A673 (cell line): ENCODE measurements around the gene HOXC12. TPM values are rescaled to one million over a fixed set of nuclear protein-coding genes. Genes with fewer than 3 reads are reported as not detected.
A peak's percentile ranks its signal among the peaks of the same experiment; 100 is the strongest.

ENCODE experiments used
- BruUV-seq: library from RNA; stranded (reverse); fragments of 400-500 nt; replicated peaks from 2 replicates; lab custom pipeline; 2021; lab: Mats Ljungman, UMichigan
- CTCF ChIA-PET: fragments of 300-600 bp; sonication (Branson Sonifier 250); formaldehyde crosslinking; loops from one replicate; lab custom pipeline; 2022; ENCODE audit warnings: antibody characterized with exemption; lab: Charles Lee
- POLR2A ChIA-PET: fragments of 300-600 bp; sonication (Branson Sonifier 250); formaldehyde crosslinking; loops from one replicate; lab custom pipeline; 2022; ENCODE audit warnings: antibody characterized with exemption; ENCODE audit not compliant: low non-redundant PET; lab: Charles Lee
- DNase-seq: peaks from one replicate; pipeline ENCODE4 v3.0.0-alpha.2; 2015; ENCODE audit warnings: low spot score
- H3K27ac ChIP-seq: fragments of 200-600 bp; sonication (generic); 2 replicates; pipeline ENCODE4 v1.5.1; 2016; ENCODE audit warnings: mixed run types, low read depth, mild to moderate bottlenecking, mixed read lengths, antibody characterized with exemption, low read length; ENCODE audit not compliant: poor library complexity, severe bottlenecking
- H3K27me3 ChIP-seq: fragments of 200-600 bp; sonication (generic); replicated peaks from 2 replicates; pipeline ENCODE4 v1.6.1; 2017; ENCODE audit warnings: mixed run types, low read depth, mild to moderate bottlenecking, mixed read lengths, antibody characterized with exemption, low read length; ENCODE audit not compliant: insufficient read depth, poor library complexity
- H3K36me3 ChIP-seq: fragments of 200-600 bp; sonication (generic); 2 replicates; pipeline ENCODE4 v1.6.1; 2016; ENCODE audit warnings: mixed run types, mild to moderate bottlenecking, mixed read lengths, antibody characterized with exemption, low read length; ENCODE audit not compliant: insufficient read depth, poor library complexity, severe bottlenecking
- H3K4me1 ChIP-seq: fragments of 200-600 bp; sonication (generic); 2 replicates; pipeline ENCODE4 v1.6.1; 2017; ENCODE audit warnings: mixed run types, mild to moderate bottlenecking, mixed read lengths, antibody characterized with exemption, low read length; ENCODE audit not compliant: insufficient read depth, poor library complexity, severe bottlenecking
- H3K4me3 ChIP-seq: fragments of 200-600 bp; sonication (generic); 2 replicates; pipeline ENCODE4 v1.5.1; 2016; ENCODE audit warnings: low read depth, mixed run types, mild to moderate bottlenecking, mixed read lengths, low read length; ENCODE audit not compliant: poor library complexity, severe bottlenecking
- H3K9me3 ChIP-seq: fragments of 200-600 bp; sonication (generic); 2 replicates; pipeline ENCODE4 v1.6.1; 2016; ENCODE audit warnings: mixed run types, low read depth, mild to moderate bottlenecking, mixed read lengths, antibody characterized with exemption, low read length; ENCODE audit not compliant: poor library complexity, severe bottlenecking
- CTCF ChIP-seq: fragments of 300-800, 200-600 bp; sonication (generic); conservative IDR thresholded peaks from 2 replicates; pipeline ENCODE4 v1.5.1; 2017; ENCODE audit warnings: low read depth, mild to moderate bottlenecking, antibody characterized with exemption, low read length, moderate library complexity, mixed read lengths
- EZH2 ChIP-seq: fragments of 200-600 bp; sonication (generic); IDR thresholded peaks from 2 replicates; pipeline ENCODE4 v1.6.1; 2017; ENCODE audit warnings: borderline replicate concordance, low read depth, mild to moderate bottlenecking, mixed read lengths, antibody characterized with exemption, low read length; ENCODE audit not compliant: poor library complexity, severe bottlenecking
- intact Hi-C: fragments of 100-400 bp; cut with micrococcal nuclease; formaldehyde crosslinking; loops from one replicate; pipeline ENCODE4 v1.10.0; 2022; ENCODE audit not compliant: unreplicated experiment
- total RNA-seq: library from RNA; stranded (reverse); gene quantifications from 2 replicates; pipeline ENCODE4 v1.2.3, GENCODE V29; 2021

HOXC12 gene
- total RNA-seq, 1 experiment from 2014 or later, result 4.6 TPM

GRCh38 chr12:54006559-54007220, 52.0 kb downstream of the HOXC12 start:
- peaks cover 69% of the 10 kb centered on the region for H3K4me1 ChIP-seq
- H3K27me3 ChIP-seq, result no peaks in the 10 kb centered on the region
- peaks cover 9% of the 10 kb centered on the region for H3K36me3 ChIP-seq
- no peak overlapping the region for H3K27ac ChIP-seq
- ChIA-PET POLR2A (interaction anchor here (0.6 to 0.7 kb wide), 2 partner anchors 10 to 22 kb away, joined by 3 read pairs; partner anchors contain the start of gene HOXC10), CTCF (interaction anchor here (0.6 to 3.0 kb wide), 10 partner anchors 10 to 245 kb away, joined by 3 to 33 read pairs (median 6); partner anchors contain the start of gene HOXC10)
- H3K4me3 ChIP-seq, result no peak overlapping the region
- no TSS peak for BruUV-seq
- no peaks in the 10 kb centered on the region for H3K9me3 ChIP-seq
- TF ChIP-seq EZH2 (no peak), CTCF (no peak)
- DNase-seq, result no peak
- intact Hi-C loops, result loop anchor here (2.0 kb wide), 2 partner anchors 128 to 194 kb away; no protein-coding TSS in a partner anchor

GRCh38 chr12:54007538-54008259, 53.0 kb downstream of the HOXC12 start:
- Histone ChIP-seq H3K9me3 (no peaks in the 10 kb centered on the region), H3K4me3 (no peak overlapping the region), H3K36me3 (peaks cover 4% of the 10 kb centered on the region), H3K27ac (no peak overlapping the region), H3K4me1 (peaks cover 64% of the 10 kb centered on the region), H3K27me3 (no peaks in the 10 kb centered on the region)
- intact Hi-C loops, result loop anchor here (2.0 kb wide), 2 partner anchors 127 to 193 kb away; no protein-coding TSS in a partner anchor
- ChIA-PET CTCF (interaction anchor here (0.8 to 3.0 kb wide), 5 partner anchors 8 to 200 kb away, joined by 3 to 33 read pairs (median 14); partner anchors contain the start of genes HOXC10 and HOXC9), POLR2A (interaction anchor here (0.6 kb wide), 1 partner anchor 10 kb away, joined by 14 read pairs; no protein-coding TSS in a partner anchor)
- no peak for DNase-seq
- no peak for TF ChIP-seq EZH2
- no peak for TF ChIP-seq CTCF
- no TSS peak for BruUV-seq

GRCh38 chr12:54008260-54008552, 53.5 kb downstream of the HOXC12 start:
- ChIA-PET CTCF (interaction anchor here (0.8 to 2.3 kb wide), 4 partner anchors 8 to 199 kb away, joined by 3 to 14 read pairs (median 9); partner anchors contain the start of genes HOXC10 and HOXC9), POLR2A (interaction anchor here (0.6 kb wide), 1 partner anchor 10 kb away, joined by 14 read pairs; no protein-coding TSS in a partner anchor)
- BruUV-seq, result no TSS peak
- no peak for DNase-seq
- Histone ChIP-seq H3K4me1 (peaks cover 64% of the 10 kb centered on the region), H3K36me3 (no peaks in the 10 kb centered on the region), H3K27me3 (no peaks in the 10 kb centered on the region), H3K9me3 (no peaks in the 10 kb centered on the region), H3K27ac (no peak overlapping the region), H3K4me3 (peak overlapping the region; percentile 56)
- intact Hi-C loops, result no loop called here
- TF ChIP-seq EZH2, result no peak
- TF ChIP-seq CTCF, result no peak
